ENCODE results near the gene GALNT10. TPM values are rescaled to one million over a fixed set of nuclear protein-coding genes. Genes with fewer than 3 reads are reported as not detected.
"Not testable (repeated sequence)": the region's sequence is repeated elsewhere in the genome, so short reads cannot be mapped to it uniquely, and the experiment has no call there.

Gene GALNT10
- total RNA-seq, 4 donors from 2014 or later = 5.7 to 25.2 (median 9.7) TPM

- H3K4me3 ChIP-seq (ENCODE audit: low read depth, poor library complexity, severe bottlenecking) = no peak overlapping the region
- 89 to 95% methylated on average over 2 of the region's 2 CpGs for WGBS, 2 donors
- TF ChIP-seq, protein P1, sequence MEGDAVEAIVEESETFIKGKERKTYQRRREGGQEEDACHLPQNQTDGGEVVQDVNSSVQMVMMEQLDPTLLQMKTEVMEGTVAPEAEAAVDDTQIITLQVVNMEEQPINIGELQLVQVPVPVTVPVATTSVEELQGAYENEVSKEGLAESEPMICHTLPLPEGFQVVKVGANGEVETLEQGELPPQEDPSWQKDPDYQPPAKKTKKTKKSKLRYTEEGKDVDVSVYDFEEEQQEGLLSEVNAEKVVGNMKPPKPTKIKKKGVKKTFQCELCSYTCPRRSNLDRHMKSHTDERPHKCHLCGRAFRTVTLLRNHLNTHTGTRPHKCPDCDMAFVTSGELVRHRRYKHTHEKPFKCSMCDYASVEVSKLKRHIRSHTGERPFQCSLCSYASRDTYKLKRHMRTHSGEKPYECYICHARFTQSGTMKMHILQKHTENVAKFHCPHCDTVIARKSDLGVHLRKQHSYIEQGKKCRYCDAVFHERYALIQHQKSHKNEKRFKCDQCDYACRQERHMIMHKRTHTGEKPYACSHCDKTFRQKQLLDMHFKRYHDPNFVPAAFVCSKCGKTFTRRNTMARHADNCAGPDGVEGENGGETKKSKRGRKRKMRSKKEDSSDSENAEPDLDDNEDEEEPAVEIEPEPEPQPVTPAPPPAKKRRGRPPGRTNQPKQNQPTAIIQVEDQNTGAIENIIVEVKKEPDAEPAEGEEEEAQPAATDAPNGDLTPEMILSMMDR (IDR thresholded peaks at IDR 0.05) = no peak
- no peak for TF ChIP-seq POLR2A (IDR thresholded peaks at IDR 0.05)
- intact Hi-C loops (cut with DNase I; ENCODE audit: low total_unique reads) = no loop called here
- DNase-seq (ENCODE audit: low spot score in 2 of 2) = no peak
These were observed 42.9 kb upstream of the GALNT10 start for GRCh38 chr5:154147666-154148065.

- DNase-seq (ENCODE audit: low spot score in 2 of 2); H3K4me3 ChIP-seq (ENCODE audit: low read depth, poor library complexity, severe bottlenecking); intact Hi-C loops (cut with DNase I; ENCODE audit: low total_unique reads): not testable (repeated sequence)
- 87 to 91% methylated on average over 2 of the region's 2 CpGs for WGBS, 2 donors
These were observed 40.1 kb upstream of the GALNT10 start for GRCh38 chr5:154150471-154150870.

GRCh38 chr5:154157483-154158378, 32.8 kb upstream of the GALNT10 start:
- no peak for DNase-seq (ENCODE audit: low spot score in 2 of 2)
- TF ChIP-seq, protein P1 (IDR thresholded peaks at IDR 0.05) = no peak
- H3K4me3 ChIP-seq (ENCODE audit: low read depth, poor library complexity, severe bottlenecking) = no peak overlapping the region
- intact Hi-C loops (cut with DNase I; ENCODE audit: low total_unique reads) = no loop called here
- WGBS, 2 donors = 48 to 64% methylated on average over 6 of the region's 6 CpGs

- intact Hi-C loops (cut with DNase I; ENCODE audit: low total_unique reads) = no loop called here
- WGBS, 2 donors = 31 to 33% methylated on average over 1 of the region's 1 CpG
- TF ChIP-seq, protein P1 (IDR thresholded peaks at IDR 0.05) = no peak
These were observed 32.2 kb upstream of the GALNT10 start for GRCh38 chr5:154158379-154158737.

DNA sequence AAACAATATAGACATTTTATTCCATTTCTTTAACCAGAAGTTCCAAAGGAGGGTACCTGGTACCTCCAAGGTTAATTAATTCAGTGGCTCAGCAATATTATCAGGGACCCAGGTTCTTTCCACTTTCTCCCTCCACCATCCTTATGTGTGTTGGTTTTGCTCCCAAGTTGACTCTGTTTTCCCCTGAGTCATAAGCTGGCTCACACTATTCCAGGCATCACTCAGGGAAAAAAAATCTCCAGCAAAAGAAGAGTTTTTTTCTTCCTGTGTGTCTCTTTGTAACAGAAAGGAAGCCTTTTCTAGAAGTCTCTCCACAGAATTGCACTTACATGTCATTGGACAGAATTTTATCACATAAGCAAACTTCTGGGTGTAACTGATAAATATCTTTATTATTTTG, 31.2 kb upstream of the GALNT10 start:
- no peak overlapping the region for H3K4me3 ChIP-seq (ENCODE audit: low read depth, poor library complexity, severe bottlenecking)
- no peak for DNase-seq (ENCODE audit: low spot score in 2 of 2)
- intact Hi-C loops (cut with DNase I; ENCODE audit: low total_unique reads) = no loop called here
- no peak for TF ChIP-seq POLR2A (IDR thresholded peaks at IDR 0.05)
- TF ChIP-seq, protein P1 (IDR thresholded peaks at IDR 0.05) = no peak

More at GRCh38 chr5:154158379-154158737, 32.2 kb upstream of the GALNT10 start:
- no peak overlapping the region for H3K4me3 ChIP-seq (ENCODE audit: low read depth, poor library complexity, severe bottlenecking)
- DNase-seq (ENCODE audit: low spot score in 2 of 2) = no peak

DNA sequence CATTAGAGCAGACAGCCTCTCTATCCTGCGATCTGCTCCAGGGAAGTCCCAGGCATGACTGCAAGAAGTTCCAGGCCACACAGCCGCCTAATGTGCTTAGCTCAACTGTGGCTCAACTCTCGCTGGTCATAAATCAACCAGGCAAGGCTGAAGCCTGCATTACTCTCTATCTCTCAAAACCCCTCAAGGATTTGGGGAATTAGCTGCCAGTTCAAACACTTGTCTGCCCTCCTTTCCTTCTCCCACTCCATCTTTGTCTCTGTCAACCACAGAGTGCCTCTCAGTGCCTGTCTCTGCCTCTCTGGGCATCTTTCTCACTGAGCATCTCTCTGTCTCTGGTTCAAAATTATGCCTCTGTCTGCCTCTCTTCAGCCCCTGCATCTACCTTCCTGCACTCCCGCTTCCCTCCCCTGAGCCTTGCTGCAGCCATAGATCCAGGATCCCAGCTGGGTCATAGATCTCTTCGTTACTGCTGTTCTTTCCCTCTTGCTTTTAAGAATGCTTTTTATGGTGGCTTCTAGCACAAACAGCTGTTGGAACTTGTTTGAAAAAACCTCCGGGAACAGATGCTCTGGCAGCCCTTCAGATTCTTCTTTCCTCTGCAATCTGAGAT, 27.9 kb upstream of the GALNT10 start:
- DNase-seq (ENCODE audit: low spot score in 2 of 2) = no peak
- TF ChIP-seq POLR2A (IDR thresholded peaks at IDR 0.05) = no peak
- TF ChIP-seq, protein P1 (IDR thresholded peaks at IDR 0.05) = no peak
- no peak overlapping the region for H3K4me3 ChIP-seq (ENCODE audit: low read depth, poor library complexity, severe bottlenecking)
- intact Hi-C loops (cut with DNase I; ENCODE audit: low total_unique reads) = no loop called here
- WGBS, 2 donors = 39 to 50% methylated on average over 6 of the region's 6 CpGs

All from lower leg skin (tissue), 4 donors.